ENCODE measurements around the gene IL6ST. TPM values are rescaled to one million over a fixed set of nuclear protein-coding genes. Genes with fewer than 3 reads are reported as not detected.
"Not testable (repeated sequence)": the region's sequence is repeated elsewhere in the genome, so short reads cannot be mapped to it uniquely, and the experiment has no call there.

IL6ST gene
- total and polyA plus RNA-seq, 8 donors: 166 to 464 (median 222) TPM

- H3K36me3 ChIP-seq: no peaks in the 10 kb centered on the region
- ATAC-seq (peak; percentile 97), DNase-seq (peak; percentile 97 to 98 (median 97))
- peak overlapping the region; percentile 75 to 79 for H3K4me3 ChIP-seq
- no peaks in the 10 kb centered on the region for H3K27me3 ChIP-seq
- peak overlapping the region; percentile 98 to 99 for H3K27ac ChIP-seq
- H3K9me3 ChIP-seq: no peaks in the 10 kb centered on the region
- intact Hi-C loops (cut with DNase I): loop anchor here in 1 of 2 donors (10.0 kb wide), 1 partner anchor 90 kb away; no protein-coding TSS in a partner anchor
- peaks cover 7 to 46% of the 10 kb centered on the region in 2 donors for H3K4me1 ChIP-seq
- TF ChIP-seq CTCF (IDR thresholded peaks at IDR 0.05): peak in 1 of 2 donors; percentile 34
Measured at GRCh38 chr5:55994998-55995914, 493 bp upstream of the IL6ST start.

GRCh38 chr5:55993731-55994494 lies 850 bp downstream of the IL6ST start:
- Histone ChIP-seq H3K4me1 (peaks cover 13 to 60% of the 10 kb centered on the region in 2 donors), H3K27me3 (no peaks in the 10 kb centered on the region), H3K36me3 (no peaks in the 10 kb centered on the region), H3K27ac (peak overlapping the region; percentile 98 to 99), H3K9me3 (no peaks in the 10 kb centered on the region), H3K4me3 (peak overlapping the region; percentile 75 to 79)
- DNase-seq: peak in 2 of 4 donors; percentile 41 to 54
- intact Hi-C loops (cut with DNase I): loop anchor here in 1 of 2 donors (10.0 kb wide), 1 partner anchor 91 kb away; no protein-coding TSS in a partner anchor
- no peak for TF ChIP-seq CTCF (IDR thresholded peaks at IDR 0.05)
- ATAC-seq: no peak

- H3K9me3 ChIP-seq: no peaks in the 10 kb centered on the region
- H3K27ac ChIP-seq: peak overlapping the region; percentile 98 to 99
Measured at GRCh38 chr5:55993013-55993412, 1.8 kb downstream of the IL6ST start.

GRCh38 chr5:55991768-55992486 lies 2.8 kb downstream of the IL6ST start:
- Histone ChIP-seq H3K27ac (peak overlapping the region; percentile 98 to 99), H3K36me3 (peaks cover 0 to 2% of the 10 kb centered on the region in 2 donors), H3K4me3 (peak overlapping the region; percentile 75 to 79), H3K27me3 (no peaks in the 10 kb centered on the region), H3K9me3 (no peaks in the 10 kb centered on the region), H3K4me1 (peaks cover 20 to 76% of the 10 kb centered on the region in 2 donors)
- ATAC-seq (no peak), DNase-seq (no peak)
- intact Hi-C loops (cut with DNase I): loop anchor here in 1 of 2 donors (10.0 kb wide), 1 partner anchor 93 kb away; no protein-coding TSS in a partner anchor
- peak in 1 of 2 donors; percentile 11 for TF ChIP-seq CTCF (IDR thresholded peaks at IDR 0.05)

More at GRCh38 chr5:55993013-55993412, 1.8 kb downstream of the IL6ST start:
- no peaks in the 10 kb centered on the region for H3K27me3 ChIP-seq
- DNase-seq (peak in 2 of 4 donors; percentile 42 to 47), ATAC-seq (no peak)
- TF ChIP-seq CTCF (IDR thresholded peaks at IDR 0.05): no peak
- peak overlapping the region; percentile 75 to 79 for H3K4me3 ChIP-seq
- peaks cover 13 to 69% of the 10 kb centered on the region in 2 donors for H3K4me1 ChIP-seq
- intact Hi-C loops (cut with DNase I): loop anchor here in 1 of 2 donors (10.0 kb wide), 1 partner anchor 92 kb away; no protein-coding TSS in a partner anchor
- no peaks in the 10 kb centered on the region for H3K36me3 ChIP-seq

- intact Hi-C loops (cut with DNase I): loop anchor here in 1 of 2 donors (10.0 kb wide), 1 partner anchor 94 kb away; no protein-coding TSS in a partner anchor
- Histone ChIP-seq H3K4me3 (peak overlapping the region in 1 of 2 donors; percentile 75), H3K4me1 (peaks cover 19 to 71% of the 10 kb centered on the region in 2 donors)
- not testable (repeated sequence) for DNase-seq, ATAC-seq, H3K27me3 ChIP-seq, H3K9me3 ChIP-seq, H3K36me3 ChIP-seq, H3K27ac ChIP-seq
Measured at GRCh38 chr5:55990895-55991294, 3.9 kb downstream of the IL6ST start.

Data from left lung (tissue), 10 donors.